Astrocyte (in vitro differentiated cells and primary cell): ENCODE results near the gene OR1N2. TPM values are rescaled to one million over a fixed set of nuclear protein-coding genes. Genes with fewer than 3 reads are reported as not detected.

ENCODE experiments used
- DNase-seq: peaks from one replicate; pipeline ENCODE4 v3.0.0-alpha.2; 2010; ENCODE audit warnings: low read depth
- FAIRE-seq: peaks from 2 replicates; lab custom pipeline; 2011; peaks lifted over from hg19 to GRCh38; lab: Jason Lieb, UNC
- H2AFZ ChIP-seq: 2 replicates; pipeline ENCODE4 v1.6.0; 2012; ENCODE audit warnings: low read depth, low read length, inconsistent platforms
- H3K27ac ChIP-seq: 2 replicates; pipeline ENCODE4 v1.5.1; 2011; ENCODE audit warnings: low read depth, low read length, inconsistent platforms
- H3K27me3 ChIP-seq: 2 replicates; pipeline ENCODE4 v1.6.0; 2011; ENCODE audit warnings: low read length, inconsistent platforms; ENCODE audit not compliant: insufficient read depth
- H3K36me3 ChIP-seq: 2 replicates; pipeline ENCODE4 v1.5.1; 2011; ENCODE audit warnings: low read length, inconsistent platforms; ENCODE audit not compliant: insufficient read depth
- H3K4me1 ChIP-seq: 2 replicates; pipeline ENCODE4 v1.5.1; 2011; ENCODE audit warnings: low read length, inconsistent platforms; ENCODE audit not compliant: insufficient read depth
- H3K4me2 ChIP-seq: 2 replicates; pipeline ENCODE4 v1.6.0; 2012; ENCODE audit warnings: low read length, inconsistent platforms
- H3K4me3 ChIP-seq: 2 replicates; pipeline ENCODE4 v1.5.1; 2011; ENCODE audit warnings: low read depth, mild to moderate bottlenecking, low read length, inconsistent platforms; ENCODE audit not compliant: insufficient read depth
- H3K79me2 ChIP-seq: 2 replicates; pipeline ENCODE4 v1.6.0; 2012; ENCODE audit warnings: mild to moderate bottlenecking, low read length, inconsistent platforms; ENCODE audit not compliant: insufficient read depth
- H3K9ac ChIP-seq: 2 replicates; pipeline ENCODE4 v1.6.0; 2012; ENCODE audit warnings: mild to moderate bottlenecking, low read length, inconsistent platforms
- H3K9me3 ChIP-seq: 2 replicates; pipeline ENCODE4 v1.5.1; 2012; ENCODE audit warnings: low read depth, mild to moderate bottlenecking, low read length, inconsistent platforms; ENCODE audit not compliant: insufficient read depth
- H4K20me1 ChIP-seq: 2 replicates; pipeline ENCODE4 v1.6.0; 2012; ENCODE audit warnings: low read length, inconsistent platforms; ENCODE audit not compliant: insufficient read depth
- H3K27ac Mint-ChIP-seq: one replicate; pipeline ENCODE4 v1.8.0; 2021; ENCODE audit warnings: mild to moderate bottlenecking, mixed read lengths; ENCODE audit not compliant: unreplicated experiment
- H3K27me3 Mint-ChIP-seq: one replicate; pipeline ENCODE4 v1.8.0; 2021; ENCODE audit warnings: low read depth, mixed read lengths; ENCODE audit not compliant: unreplicated experiment
- H3K36me3 Mint-ChIP-seq: one replicate; pipeline ENCODE4 v1.8.0; 2021; ENCODE audit warnings: low read depth, mixed read lengths; ENCODE audit not compliant: unreplicated experiment
- H3K4me1 Mint-ChIP-seq: one replicate; pipeline ENCODE4 v1.8.0; 2021; ENCODE audit warnings: low read depth, mixed read lengths; ENCODE audit not compliant: unreplicated experiment
- H3K4me3 Mint-ChIP-seq: one replicate; pipeline ENCODE4 v1.8.0; 2021; ENCODE audit warnings: mild to moderate bottlenecking, moderate library complexity, mixed read lengths; ENCODE audit not compliant: unreplicated experiment
- H3K9me3 Mint-ChIP-seq: one replicate; pipeline ENCODE4 v1.8.0; 2021; ENCODE audit warnings: mild to moderate bottlenecking, mixed read lengths; ENCODE audit not compliant: unreplicated experiment
- EZH2 ChIP-seq: IDR thresholded peaks from 2 replicates; pipeline ENCODE4 v1.6.1; 2012; ENCODE audit warnings: mild to moderate bottlenecking, low read length, inconsistent platforms; ENCODE audit not compliant: insufficient read depth
- total RNA-seq: library from RNA; stranded (reverse); gene quantifications from 2 replicates; pipeline ENCODE4 v1.2.1, GENCODE V29; 2021
- TF ChIP-seq, protein P1 (sequence below): IDR thresholded peaks from 2 replicates; pipeline ENCODE4 v1.5.1; 2011; ENCODE audit warnings: low read depth, mild to moderate bottlenecking, inconsistent platforms, low read length, moderate library complexity; ENCODE audit not compliant: insufficient read depth

OR1N2 gene
- total RNA-seq, 1 donor from 2014 or later = not detected

DNA sequence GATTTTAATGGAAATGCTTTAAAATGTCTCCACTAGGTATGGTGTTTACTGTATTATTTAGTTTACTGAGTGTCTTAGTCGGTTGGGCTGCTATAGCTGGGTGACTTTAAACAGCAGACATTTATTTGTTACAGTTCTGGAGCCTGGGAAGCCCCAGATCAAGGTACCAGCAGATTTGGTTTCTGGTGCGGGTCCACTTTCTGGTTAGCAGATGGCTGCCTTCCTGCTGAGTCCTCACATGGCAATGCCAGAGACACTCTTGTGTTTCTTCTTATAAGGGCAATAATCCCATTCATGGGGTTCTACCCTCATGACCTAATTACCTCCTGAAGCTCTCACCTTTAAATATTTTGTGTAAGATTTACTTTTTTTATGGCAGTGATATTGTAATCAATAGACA, 34.7 kb upstream of the OR1N2 start:
- no peaks in the 10 kb centered on the region for H3K27me3 ChIP-seq

DNA sequence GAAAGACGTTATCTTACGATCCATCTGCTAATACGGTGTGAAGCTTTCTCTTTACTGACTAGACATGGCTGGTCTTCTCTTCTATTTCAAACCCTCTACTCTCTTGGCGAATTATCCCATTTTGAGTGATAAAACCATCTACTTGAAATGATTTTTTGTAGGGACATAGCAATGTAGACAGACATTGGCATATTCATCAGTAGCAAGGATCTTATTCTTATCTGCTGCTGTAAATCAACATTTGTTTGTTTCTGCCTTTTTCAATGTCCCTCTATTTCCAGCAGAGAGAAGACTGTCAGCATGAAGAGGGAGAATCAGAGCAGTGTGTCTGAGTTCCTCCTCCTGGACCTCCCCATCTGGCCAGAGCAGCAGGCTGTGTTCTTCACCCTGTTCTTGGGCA, 34.1 kb upstream of the OR1N2 start, which contains the start of gene OR1J4:
TSS of gene OR1J4 (plus strand) at position 301 of the 400 bp plus-strand sequence. CDS start at position 301, 0 bp downstream.
- H3K4me1 Mint-ChIP-seq = no peaks in the 10 kb centered on the region
- Histone ChIP-seq H3K4me1 (no peaks in the 10 kb centered on the region), H3K79me2 (no peaks in the 10 kb centered on the region), H3K27ac (no peak within 1 kb of the TSS), H2AFZ (no peak within 1 kb of the TSS), H3K9ac (no peak within 1 kb of the TSS), H3K4me2 (no peak within 1 kb of the TSS), H3K36me3 (no peaks in the 10 kb centered on the region), H3K9me3 (no peaks in the 10 kb centered on the region), H3K4me3 (no peak within 1 kb of the TSS), H3K27me3 (no peaks in the 10 kb centered on the region), H4K20me1 (no peaks in the 10 kb centered on the region)
- FAIRE-seq (no peak), DNase-seq (no peak)
- H3K9me3 Mint-ChIP-seq = no peaks in the 10 kb centered on the region
- H3K27ac Mint-ChIP-seq = no peak within 1 kb of the TSS
- H3K36me3 Mint-ChIP-seq = no peaks in the 10 kb centered on the region
- TF ChIP-seq, protein P1, sequence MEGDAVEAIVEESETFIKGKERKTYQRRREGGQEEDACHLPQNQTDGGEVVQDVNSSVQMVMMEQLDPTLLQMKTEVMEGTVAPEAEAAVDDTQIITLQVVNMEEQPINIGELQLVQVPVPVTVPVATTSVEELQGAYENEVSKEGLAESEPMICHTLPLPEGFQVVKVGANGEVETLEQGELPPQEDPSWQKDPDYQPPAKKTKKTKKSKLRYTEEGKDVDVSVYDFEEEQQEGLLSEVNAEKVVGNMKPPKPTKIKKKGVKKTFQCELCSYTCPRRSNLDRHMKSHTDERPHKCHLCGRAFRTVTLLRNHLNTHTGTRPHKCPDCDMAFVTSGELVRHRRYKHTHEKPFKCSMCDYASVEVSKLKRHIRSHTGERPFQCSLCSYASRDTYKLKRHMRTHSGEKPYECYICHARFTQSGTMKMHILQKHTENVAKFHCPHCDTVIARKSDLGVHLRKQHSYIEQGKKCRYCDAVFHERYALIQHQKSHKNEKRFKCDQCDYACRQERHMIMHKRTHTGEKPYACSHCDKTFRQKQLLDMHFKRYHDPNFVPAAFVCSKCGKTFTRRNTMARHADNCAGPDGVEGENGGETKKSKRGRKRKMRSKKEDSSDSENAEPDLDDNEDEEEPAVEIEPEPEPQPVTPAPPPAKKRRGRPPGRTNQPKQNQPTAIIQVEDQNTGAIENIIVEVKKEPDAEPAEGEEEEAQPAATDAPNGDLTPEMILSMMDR = no peak
- TF ChIP-seq EZH2 = no peak
- H3K4me3 Mint-ChIP-seq = no peak within 1 kb of the TSS
- H3K27me3 Mint-ChIP-seq = peaks cover 9% of the 10 kb centered on the region

More for the DNA sequence above, 34.7 kb upstream of the OR1N2 start:
- H3K4me3 Mint-ChIP-seq = no peak overlapping the region
- no peaks in the 10 kb centered on the region for H3K79me2 ChIP-seq
- H3K9ac ChIP-seq = no peak overlapping the region
- H2AFZ ChIP-seq = no peak overlapping the region
- H3K4me1 Mint-ChIP-seq = no peaks in the 10 kb centered on the region
- no peak for DNase-seq
- H3K36me3 ChIP-seq = no peaks in the 10 kb centered on the region
- no peaks in the 10 kb centered on the region for H4K20me1 ChIP-seq
- no peaks in the 10 kb centered on the region for H3K9me3 ChIP-seq
- no peak for TF ChIP-seq EZH2
- TF ChIP-seq, protein P1 = no peak
- no peak overlapping the region for H3K4me3 ChIP-seq
- peaks cover 9% of the 10 kb centered on the region for H3K27me3 Mint-ChIP-seq
- no peak for FAIRE-seq
- H3K4me1 ChIP-seq = no peaks in the 10 kb centered on the region
- no peak overlapping the region for H3K27ac ChIP-seq
- no peaks in the 10 kb centered on the region for H3K36me3 Mint-ChIP-seq
- H3K27ac Mint-ChIP-seq = no peak overlapping the region
- no peak overlapping the region for H3K4me2 ChIP-seq
- no peaks in the 10 kb centered on the region for H3K9me3 Mint-ChIP-seq

DNA sequence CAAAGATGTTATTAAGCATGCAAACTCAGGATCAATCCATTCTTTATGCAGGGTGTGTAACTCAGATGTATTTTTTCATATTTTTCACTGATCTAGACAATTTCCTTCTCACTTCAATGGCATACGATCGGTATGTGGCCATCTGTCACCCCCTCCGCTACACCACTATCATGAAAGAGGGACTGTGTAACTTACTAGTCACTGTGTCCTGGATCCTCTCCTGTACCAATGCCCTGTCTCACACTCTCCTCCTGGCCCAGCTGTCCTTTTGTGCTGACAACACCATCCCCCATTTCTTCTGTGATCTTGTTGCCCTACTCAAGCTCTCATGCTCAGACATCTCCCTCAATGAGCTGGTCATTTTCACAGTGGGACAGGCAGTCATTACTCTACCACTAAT, 33.5 kb upstream of the OR1N2 start:
- Histone ChIP-seq H2AFZ (no peak overlapping the region), H3K9ac (no peak overlapping the region), H3K36me3 (no peaks in the 10 kb centered on the region), H3K27me3 (no peaks in the 10 kb centered on the region), H3K4me3 (no peak overlapping the region), H4K20me1 (no peaks in the 10 kb centered on the region), H3K27ac (no peak overlapping the region), H3K4me2 (no peak overlapping the region), H3K4me1 (no peaks in the 10 kb centered on the region), H3K79me2 (no peaks in the 10 kb centered on the region), H3K9me3 (no peaks in the 10 kb centered on the region)
- Mint-ChIP-seq H3K36me3 (no peaks in the 10 kb centered on the region), H3K4me3 (no peak overlapping the region), H3K9me3 (no peaks in the 10 kb centered on the region), H3K27me3 (peaks cover 9% of the 10 kb centered on the region), H3K27ac (no peak overlapping the region), H3K4me1 (no peaks in the 10 kb centered on the region)
- TF ChIP-seq EZH2 = no peak
- TF ChIP-seq, protein P1 = no peak
- FAIRE-seq (no peak), DNase-seq (no peak)
